Parathyroid adenoma (tissue), 2 donors: Measurements from ENCODE around the gene KRT77.
A peak's percentile ranks its signal among the peaks of the same experiment; 100 is the strongest.

Experiments
- H2AFZ ChIP-seq: fragments of 300-600 bp; sonication (generic); one replicate; pipeline ENCODE4 v1.7.0; 2017; ENCODE audit warnings: antibody characterized with exemption, mild to moderate bottlenecking
- H3K27ac ChIP-seq: fragments of 300-600 bp; sonication (generic); one replicate; pipeline ENCODE4 v1.7.0; 2017
- H3K27me3 ChIP-seq: fragments of 300-600 bp; sonication (generic); one replicate; pipeline ENCODE4 v1.7.0; 2017; ENCODE audit warnings: low read length; ENCODE audit not compliant: control insufficient read depth, insufficient read depth
- H3K36me3 ChIP-seq: fragments of 300-600 bp; sonication (generic); one replicate; pipeline ENCODE4 v1.7.0; 2017; ENCODE audit warnings: low read length; ENCODE audit not compliant: control insufficient read depth, insufficient read depth
- H3K4me1 ChIP-seq: fragments of 300-600 bp; sonication (generic); one replicate; pipeline ENCODE4 v1.7.0; 2017; ENCODE audit warnings: control low read depth
- H3K4me2 ChIP-seq: fragments of 300-600 bp; sonication (generic); one replicate; pipeline ENCODE4 v1.7.0; 2017; ENCODE audit warnings: low read length
- H3K4me3 ChIP-seq: fragments of 300-600 bp; sonication (generic); one replicate; pipeline ENCODE4 v1.7.0; 2017; ENCODE audit warnings: low read depth, low read length
- H3K79me2 ChIP-seq: fragments of 300-600 bp; sonication (generic); one replicate; pipeline ENCODE4 v1.7.0; 2017; ENCODE audit warnings: control low read depth
- H3K9ac ChIP-seq: fragments of 300-600 bp; sonication (generic); one replicate; pipeline ENCODE4 v1.7.0; 2017; ENCODE audit warnings: mild to moderate bottlenecking
- H3K9me3 ChIP-seq: fragments of 300-600 bp; sonication (generic); one replicate; pipeline ENCODE4 v1.7.0; 2017; ENCODE audit warnings: low read length; ENCODE audit not compliant: control insufficient read depth
- CTCF ChIP-seq: fragments of 300-600 bp; sonication (generic); IDR thresholded peaks from one replicate; pipeline ENCODE4 v1.7.0; 2017; ENCODE audit warnings: antibody characterized with exemption, mild to moderate bottlenecking
- donor health status: primary hyperparathyroidism.

Gene KRT77

GRCh38 chr12:52693261-52693660 lies 10.1 kb downstream of the KRT77 start:
- Histone ChIP-seq H3K79me2 (no peaks in the 10 kb centered on the region), H3K4me2 (no peak overlapping the region), H2AFZ (no peak overlapping the region), H3K4me1 (no peaks in the 10 kb centered on the region), H3K27ac (no peak overlapping the region), H3K9me3 (no peaks in the 10 kb centered on the region), H3K4me3 (no peak overlapping the region), H3K36me3 (no peaks in the 10 kb centered on the region), H3K9ac (no peak overlapping the region), H3K27me3 (no peaks in the 10 kb centered on the region)
- TF ChIP-seq CTCF = no peak

- no peak overlapping the region for H2AFZ ChIP-seq
- H3K4me3 ChIP-seq = no peak overlapping the region
- H3K4me1 ChIP-seq = peaks cover 5% of the 10 kb centered on the region
- TF ChIP-seq CTCF = no peak
- H3K79me2 ChIP-seq = no peaks in the 10 kb centered on the region
- H3K9ac ChIP-seq = no peak overlapping the region
- no peaks in the 10 kb centered on the region for H3K9me3 ChIP-seq
- H3K27ac ChIP-seq = no peak overlapping the region
- H3K36me3 ChIP-seq = no peaks in the 10 kb centered on the region
- H3K4me2 ChIP-seq = no peak overlapping the region
- no peaks in the 10 kb centered on the region for H3K27me3 ChIP-seq
Measured at GRCh38 chr12:52692254-52692653, 11.1 kb downstream of the KRT77 start.

- TF ChIP-seq CTCF = no peak
- H3K27me3 ChIP-seq = no peaks in the 10 kb centered on the region
Measured at GRCh38 chr12:52691841-52692150, 11.5 kb downstream of the KRT77 start.

GRCh38 chr12:52691076-52691840 lies 12.1 kb downstream of the KRT77 start:
- Histone ChIP-seq H3K9me3 (no peaks in the 10 kb centered on the region), H3K4me3 (peak overlapping the region; percentile 42), H3K27me3 (no peaks in the 10 kb centered on the region), H3K4me1 (peaks cover 12% of the 10 kb centered on the region), H2AFZ (peak overlapping the region; percentile 76), H3K36me3 (no peaks in the 10 kb centered on the region), H3K79me2 (no peaks in the 10 kb centered on the region), H3K27ac (no peak overlapping the region), H3K4me2 (peak overlapping the region; percentile 91), H3K9ac (no peak overlapping the region)
- no peak for TF ChIP-seq CTCF

More at GRCh38 chr12:52691841-52692150, 11.5 kb downstream of the KRT77 start:
- no peak overlapping the region for H3K9ac ChIP-seq
- no peaks in the 10 kb centered on the region for H3K9me3 ChIP-seq
- H3K4me1 ChIP-seq = peaks cover 9% of the 10 kb centered on the region
- no peaks in the 10 kb centered on the region for H3K79me2 ChIP-seq
- no peak overlapping the region for H2AFZ ChIP-seq
- H3K4me2 ChIP-seq = no peak overlapping the region
- no peak overlapping the region for H3K4me3 ChIP-seq
- H3K36me3 ChIP-seq = no peaks in the 10 kb centered on the region
- H3K27ac ChIP-seq = no peak overlapping the region
